BLaER1 treated with 17β-estradiol and CSF1 and Interleukin-3, amounts not matched to agents 10 nM and 100 nM (cell line): ENCODE data around the gene TMEM95.

Source experiments
- H3K27ac ChIP-seq, 11 experiments: shearing (Covaris generic); formaldehyde crosslinking; 2 replicates each; pipeline ENCODE4 v1.8.1; 2022
- H3K27me3 ChIP-seq, 11 experiments: shearing (Covaris generic); formaldehyde crosslinking; 2 replicates each; pipeline ENCODE4 v1.8.1; 2022
- H3K36me3 ChIP-seq, 11 experiments: shearing (Covaris generic); formaldehyde crosslinking; 2 replicates each; pipeline ENCODE4 v1.8.1; 2022
- H3K4me1 ChIP-seq, 10 experiments: shearing (Covaris generic); formaldehyde crosslinking; 2 replicates each; pipeline ENCODE4 v1.8.1; 2022
- H3K4me2 ChIP-seq, 11 experiments: shearing (Covaris generic); formaldehyde crosslinking; 2 replicates each; pipeline ENCODE4 v1.8.1; 2022
- H3K4me3 ChIP-seq, 10 experiments: shearing (Covaris generic); formaldehyde crosslinking; 2 replicates each; pipeline ENCODE4 v1.8.1; 2022
- H3K9ac ChIP-seq, 11 experiments: shearing (Covaris generic); formaldehyde crosslinking; 2 replicates each; pipeline ENCODE4 v1.8.1; 2022
- H3K9me3 ChIP-seq, 11 experiments: shearing (Covaris generic); formaldehyde crosslinking; replicated peaks in 1 of 11; 2 replicates each; pipeline ENCODE4 v1.8.1; 2022
- H4K20me1 ChIP-seq, 11 experiments: shearing (Covaris generic); formaldehyde crosslinking; 2 replicates each; pipeline ENCODE4 v1.8.1; 2022
- Cebpa-rat ChIP-seq, 11 experiments: shearing (Covaris generic); IDR thresholded peaks; 2 replicates each; pipeline ENCODE4 v1.8.1; 2022

Gene TMEM95

GRCh38 chr17:7313088-7313889 lies 41.7 kb upstream of the TMEM95 start:
- Histone ChIP-seq H3K4me3 (peak overlapping the region in 9 of 10 experiments; percentile 75 to 95 (median 89); a peak in 13 of 20 replicates), H3K27ac (0 out of 22 replicates have a peak overlapping the region, but pooled peaks of 1 of the 11 experiments have one; percentile 86), H3K9ac (peak overlapping the region; percentile 83 to 95 (median 87); a peak in 18 of 22 replicates), H3K4me1 (peaks cover 56 to 80% (median 70%) of the 10 kb centered on the region in 10 experiments), H3K27me3 (no peaks in the 10 kb centered on the region), H3K4me2 (peak overlapping the region; percentile 77 to 99 (median 93)), H4K20me1 (peaks cover 61 to 68% (median 67%) of the 10 kb centered on the region in 11 experiments), H3K9me3 (no peaks in the 10 kb centered on the region), H3K36me3 (peaks cover 62 to 81% (median 75%) of the 10 kb centered on the region in 11 experiments)
- no peak for TF ChIP-seq Cebpa-rat (IDR thresholded peaks at IDR 0.05)

- H3K27ac ChIP-seq = peak overlapping the region in 10 of 11 experiments; percentile 82 to 91 (median 86); a peak in 19 of 22 replicates
- H4K20me1 ChIP-seq = peaks cover 53 to 60% (median 59%) of the 10 kb centered on the region in 11 experiments
- peak overlapping the region; percentile 75 to 95 (median 88) for H3K4me3 ChIP-seq
- peaks cover 54 to 78% (median 68%) of the 10 kb centered on the region in 10 experiments for H3K4me1 ChIP-seq
- peaks cover 71 to 85% (median 80%) of the 10 kb centered on the region in 11 experiments for H3K36me3 ChIP-seq
- no peaks in the 10 kb centered on the region for H3K27me3 ChIP-seq
- peak overlapping the region; percentile 83 to 95 (median 87) for H3K9ac ChIP-seq
- H3K4me2 ChIP-seq = peak overlapping the region; percentile 77 to 99 (median 93)
- no peaks in the 10 kb centered on the region for H3K9me3 ChIP-seq
- no peak for TF ChIP-seq Cebpa-rat (IDR thresholded peaks at IDR 0.05)
Observed at GRCh38 chr17:7313890-7314718, 40.9 kb upstream of the TMEM95 start.

- Histone ChIP-seq H3K36me3 (peaks cover 69 to 85% (median 75%) of the 10 kb centered on the region in 11 experiments), H3K9me3 (no peaks in the 10 kb centered on the region), H4K20me1 (peaks cover 45 to 52% (median 51%) of the 10 kb centered on the region in 11 experiments), H3K4me3 (peak within 1 kb of the TSS; percentile 75 to 95 (median 88)), H3K4me2 (peak within 1 kb of the TSS; percentile 77 to 99 (median 93)), H3K4me1 (peaks cover 46 to 69% (median 60%) of the 10 kb centered on the region in 10 experiments), H3K9ac (peak within 1 kb of the TSS; percentile 83 to 95 (median 87)), H3K27ac (peak within 1 kb of the TSS; percentile 82 to 91 (median 86)), H3K27me3 (no peaks in the 10 kb centered on the region)
- TF ChIP-seq Cebpa-rat (IDR thresholded peaks at IDR 0.05) = no peak
Observed at GRCh38 chr17:7314719-7315569, 40.0 kb upstream of the TMEM95 start, which contains the start of gene GPS2. Gene GPS2, minus strand, starts transcription at chr17:7315360. Its CDS starts 308 bp downstream, at chr17:7315052.

GRCh38 chr17:7315570-7316235 lies 39.3 kb upstream of the TMEM95 start:
- Histone ChIP-seq H3K9ac (peak overlapping the region; percentile 83 to 95 (median 87)), H3K4me3 (peak overlapping the region; percentile 75 to 95 (median 88)), H3K4me2 (peak overlapping the region; percentile 77 to 99 (median 93)), H3K27me3 (no peaks in the 10 kb centered on the region), H3K9me3 (no peaks in the 10 kb centered on the region), H3K27ac (peak overlapping the region; percentile 82 to 91 (median 86)), H3K36me3 (peaks cover 69 to 85% (median 75%) of the 10 kb centered on the region in 11 experiments), H4K20me1 (peaks cover 37 to 44% (median 43%) of the 10 kb centered on the region in 11 experiments), H3K4me1 (peaks cover 38 to 62% (median 52%) of the 10 kb centered on the region in 10 experiments)
- TF ChIP-seq Cebpa-rat (IDR thresholded peaks at IDR 0.05) = no peak

GRCh38 chr17:7317161-7317803 lies 37.7 kb upstream of the TMEM95 start:
- H3K27ac ChIP-seq = peak overlapping the region in 2 of 11 experiments; percentile 2 to 21; a peak in 2 of 22 replicates
- H3K9me3 ChIP-seq = no peaks in the 10 kb centered on the region
- H3K9ac ChIP-seq = peak overlapping the region in 3 of 11 experiments; percentile 9 to 34 (median 26); a peak in 3 of 22 replicates
- H3K36me3 ChIP-seq = peaks cover 69 to 85% (median 75%) of the 10 kb centered on the region in 11 experiments
- peak overlapping the region in 3 of 11 experiments; percentile 7 to 25 (median 18); a peak in 4 of 22 replicates for H3K4me2 ChIP-seq
- no peak for TF ChIP-seq Cebpa-rat (IDR thresholded peaks at IDR 0.05)
- no peaks in the 10 kb centered on the region for H3K27me3 ChIP-seq
- peaks cover 31 to 47% (median 37%) of the 10 kb centered on the region in 10 experiments for H3K4me1 ChIP-seq
- H3K4me3 ChIP-seq = no peak overlapping the region
- peaks cover 21 to 33% (median 27%) of the 10 kb centered on the region in 11 experiments; a peak in 21 of 22 replicates for H4K20me1 ChIP-seq

GRCh38 chr17:7318121-7318860 lies 36.7 kb upstream of the TMEM95 start:
- H3K9me3 ChIP-seq = no peaks in the 10 kb centered on the region
- peaks cover 22 to 37% (median 27%) of the 10 kb centered on the region in 10 experiments for H3K4me1 ChIP-seq
- H3K9ac ChIP-seq = peak overlapping the region in 1 of 11 experiments; percentile 26; a peak in 2 of 22 replicates
- H4K20me1 ChIP-seq = peaks cover 11 to 32% (median 17%) of the 10 kb centered on the region in 11 experiments; a peak in 21 of 22 replicates
- H3K27me3 ChIP-seq = no peaks in the 10 kb centered on the region
- H3K4me3 ChIP-seq = no peak overlapping the region
- peaks cover 69 to 85% (median 75%) of the 10 kb centered on the region in 11 experiments for H3K36me3 ChIP-seq
- no peak overlapping the region for H3K27ac ChIP-seq
- no peak for TF ChIP-seq Cebpa-rat (IDR thresholded peaks at IDR 0.05)
- H3K4me2 ChIP-seq = no peak overlapping the region
